Hepatocyte (in vitro differentiated cells): ENCODE data around the gene RNASE1. TPM values are rescaled to one million over a fixed set of nuclear protein-coding genes. Genes with fewer than 3 reads are reported as not detected.

Experiments
- DNase-seq: peaks from one replicate; pipeline ENCODE4 v3.0.0-alpha.2; 2016; ENCODE audit warnings: low spot score
- H2AFZ ChIP-seq: fragments of 200-600 bp; sonication (generic); 2 replicates; pipeline ENCODE4 v1.6.0; 2016; ENCODE audit warnings: antibody characterized with exemption, mild to moderate bottlenecking
- H3K27ac ChIP-seq: fragments of 200-600 bp; sonication (generic); 2 replicates; pipeline ENCODE4 v1.5.1; 2016; ENCODE audit warnings: mild to moderate bottlenecking
- H3K27me3 ChIP-seq: fragments of 200-600 bp; sonication (generic); 2 replicates; pipeline ENCODE4 v1.6.1; 2016
- H3K36me3 ChIP-seq: fragments of 200-600 bp; sonication (generic); replicated peaks from 2 replicates; pipeline ENCODE4 v1.5.1; 2016; ENCODE audit warnings: low read depth; ENCODE audit not compliant: insufficient read depth
- H3K4me1 ChIP-seq: fragments of 200-600 bp; sonication (generic); 2 replicates; pipeline ENCODE4 v1.5.1; 2016; ENCODE audit warnings: mild to moderate bottlenecking, moderate library complexity; ENCODE audit not compliant: insufficient read depth
- H3K4me2 ChIP-seq: fragments of 200-600 bp; sonication (generic); 2 replicates; pipeline ENCODE4 v1.6.0; 2016
- H3K4me3 ChIP-seq: fragments of 200-600 bp; sonication (generic); 2 replicates; pipeline ENCODE4 v1.5.1; 2016; ENCODE audit warnings: mild to moderate bottlenecking
- H3K79me2 ChIP-seq: fragments of 200-600 bp; sonication (generic); 2 replicates; pipeline ENCODE4 v1.6.0; 2017; ENCODE audit warnings: mild to moderate bottlenecking
- H3K9me2 ChIP-seq: fragments of 200-600 bp; sonication (generic); replicated peaks from 2 replicates; pipeline ENCODE4 v1.6.0; 2017; ENCODE audit warnings: mild to moderate bottlenecking; ENCODE audit not compliant: insufficient read depth
- H3K9me3 ChIP-seq: fragments of 200-600 bp; sonication (generic); 2 replicates; pipeline ENCODE4 v1.5.1; 2016; ENCODE audit warnings: low read depth, mild to moderate bottlenecking
- H4K20me1 ChIP-seq: fragments of 200-600 bp; sonication (generic); 2 replicates; pipeline ENCODE4 v1.6.0; 2016; ENCODE audit warnings: mild to moderate bottlenecking; ENCODE audit not compliant: insufficient read depth, poor library complexity, severe bottlenecking
- CTCF ChIP-seq: fragments of 200-600 bp; sonication (generic); IDR thresholded peaks from 2 replicates; pipeline ENCODE4 v1.5.1; 2016; ENCODE audit warnings: antibody characterized with exemption, mild to moderate bottlenecking; ENCODE audit not compliant: poor library complexity
- EZH2 ChIP-seq: fragments of 200-600 bp; sonication (generic); IDR thresholded peaks from 2 replicates; pipeline ENCODE4 v1.6.1; 2016; ENCODE audit warnings: antibody characterized with exemption, mild to moderate bottlenecking, borderline replicate concordance
- EZH2phosphoT487 ChIP-seq: fragments of 200-600 bp; sonication (generic); IDR thresholded peaks from one replicate; pipeline ENCODE4 v1.6.1; 2018; ENCODE audit warnings: antibody characterized with exemption, mild to moderate bottlenecking, low read depth, moderate library complexity; ENCODE audit not compliant: unreplicated experiment, severe bottlenecking
- WGBS: methylation state at CpG from one replicate; pipeline ENCODE4 v1.1.6; 2016; ENCODE audit warnings: low lambda C conversion rate; ENCODE audit errors: missing lambda C conversion rate; 5-methylcytosine and 5-hydroxymethylcytosine counted together
- polyA plus RNA-seq: library from polyadenylated mRNA; unstranded; fragments of >200 nt; fragmentation: Nextera tagmentation; extraction: Ambion mirVana; gene quantifications from 2 replicates; pipeline ENCODE4 v1.2.1, GENCODE V29; 2016
- total RNA-seq: library from RNA; depleted of rRNA; stranded (reverse); fragments of >200 nt; gene quantifications from 2 replicates; pipeline ENCODE4 v1.2.3, GENCODE V29; 2014

The RNASE1 gene
- total and polyA plus RNA-seq, 2 experiments from 2014 or later, result 61.0 to 135 TPM

- H3K79me2 ChIP-seq, result no peaks in the 10 kb centered on the region
- H2AFZ ChIP-seq, result no peak overlapping the region
- no peaks in the 10 kb centered on the region for H4K20me1 ChIP-seq
- no peaks in the 10 kb centered on the region for H3K9me3 ChIP-seq
- peaks cover 17% of the 10 kb centered on the region for H3K4me1 ChIP-seq
- H3K4me3 ChIP-seq, result no peak overlapping the region
- no peak for DNase-seq
- no peak overlapping the region for H3K27ac ChIP-seq
- H3K4me2 ChIP-seq, result no peak overlapping the region
- TF ChIP-seq EZH2 (no peak), CTCF (no peak), EZH2phosphoT487 (no peak)
- H3K9me2 ChIP-seq, result no peaks in the 10 kb centered on the region
- no peaks in the 10 kb centered on the region for H3K27me3 ChIP-seq
- 87% methylated on average over 7 of the region's 7 CpGs for WGBS
- H3K36me3 ChIP-seq, result no peaks in the 10 kb centered on the region
Measured at GRCh38 chr14:20798318-20798717, 4.3 kb downstream of the RNASE1 start.

- Histone ChIP-seq H3K27ac (no peak overlapping the region), H3K79me2 (no peaks in the 10 kb centered on the region), H3K36me3 (no peaks in the 10 kb centered on the region), H3K4me3 (no peak overlapping the region), H2AFZ (no peak overlapping the region), H4K20me1 (no peaks in the 10 kb centered on the region), H3K9me3 (no peaks in the 10 kb centered on the region), H3K9me2 (no peaks in the 10 kb centered on the region), H3K4me1 (peaks cover 10% of the 10 kb centered on the region), H3K27me3 (no peaks in the 10 kb centered on the region), H3K4me2 (no peak overlapping the region)
- 96% methylated on average over 1 of the region's 1 CpG for WGBS
- no peak for DNase-seq
- TF ChIP-seq EZH2, result no peak
- TF ChIP-seq CTCF, result no peak
- TF ChIP-seq EZH2phosphoT487, result no peak
Measured at GRCh38 chr14:20797164-20797563, 5.5 kb downstream of the RNASE1 start.

GRCh38 chr14:20794644-20795369 lies 7.8 kb downstream of the RNASE1 start:
- 73% methylated on average over 7 of the region's 7 CpGs for WGBS
- H3K27ac ChIP-seq, result no peak overlapping the region
- TF ChIP-seq EZH2 (no peak), EZH2phosphoT487 (no peak), CTCF (no peak)

More at GRCh38 chr14:20794644-20795369, 7.8 kb downstream of the RNASE1 start:
- Histone ChIP-seq H2AFZ (no peak overlapping the region), H3K9me2 (no peaks in the 10 kb centered on the region), H3K36me3 (no peaks in the 10 kb centered on the region), H3K9me3 (no peaks in the 10 kb centered on the region), H3K4me3 (no peak overlapping the region), H3K4me1 (peaks cover 5% of the 10 kb centered on the region), H3K79me2 (no peaks in the 10 kb centered on the region), H3K27me3 (no peaks in the 10 kb centered on the region), H4K20me1 (no peaks in the 10 kb centered on the region), H3K4me2 (no peak overlapping the region)
- DNase-seq, result no peak
